GM04503 (cell line): Measurements from ENCODE around the gene FAM9C.
"Not testable (repeated sequence)": the region's sequence is repeated elsewhere in the genome, so short reads cannot be mapped to it uniquely, and the experiment has no call there.

Experiments
- DNase-seq: peaks from one replicate; pipeline ENCODE4 v3.0.0-alpha.2; 2012; ENCODE audit warnings: low read depth

Gene FAM9C

DNA sequence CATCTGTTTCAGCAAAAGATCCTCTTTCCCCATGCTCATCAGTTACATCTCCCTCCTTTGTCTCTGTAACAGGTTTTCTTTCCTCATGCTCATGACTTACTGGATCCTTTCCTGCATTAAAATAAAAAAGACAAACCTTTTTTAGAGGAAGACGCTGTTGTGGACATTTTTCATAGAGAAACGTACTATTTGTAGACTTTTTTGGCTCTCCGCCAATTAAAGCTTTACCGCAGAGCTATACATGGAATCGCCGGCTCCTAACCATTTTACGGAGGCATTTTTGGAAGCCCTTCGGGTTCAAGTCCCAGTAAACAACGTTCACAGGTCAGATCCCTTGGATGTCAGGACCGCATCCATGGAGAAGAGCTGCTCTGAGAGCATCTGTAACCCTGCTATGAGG lies 1.3 kb downstream of the FAM9C start:
- DNase-seq = no peak

DNA sequence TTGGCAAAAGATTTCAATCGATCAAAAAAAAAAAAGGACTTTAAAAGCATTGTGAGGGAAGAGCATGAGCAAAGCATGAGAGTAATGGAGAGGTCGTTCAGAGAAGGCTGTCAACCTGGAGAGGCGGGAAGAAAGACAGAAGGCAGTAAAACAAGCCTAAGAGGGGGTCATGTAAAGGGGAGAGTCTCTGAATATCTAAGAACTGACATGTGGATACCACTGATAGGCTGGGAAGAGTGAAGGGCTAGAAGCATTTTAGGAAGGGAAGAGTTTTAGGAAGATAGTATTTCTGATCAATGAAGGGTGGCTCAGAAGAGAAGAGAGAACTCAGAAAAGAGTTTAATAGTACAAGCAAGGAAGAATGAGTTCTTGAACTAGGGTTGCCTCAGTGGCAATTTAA lies 7.5 kb downstream of the FAM9C start:
- DNase-seq = no peak

DNA sequence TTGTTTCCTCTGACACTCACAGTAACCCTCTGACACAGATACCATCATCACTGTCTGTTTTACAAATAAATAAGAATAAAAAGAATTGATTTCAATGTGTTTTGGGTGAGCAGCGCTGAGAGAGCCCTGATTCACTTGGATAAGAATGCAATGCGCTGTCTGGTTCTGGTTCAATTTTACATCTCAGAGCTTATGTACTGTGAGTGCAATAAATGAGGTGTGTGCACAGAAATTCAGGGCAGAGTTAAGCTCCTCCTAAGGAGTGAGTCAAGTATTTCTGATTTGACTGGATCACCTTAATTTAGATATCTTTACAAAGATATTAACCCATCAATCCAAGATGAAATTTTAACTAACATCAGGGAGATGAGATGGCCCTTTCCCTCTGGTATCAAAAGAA lies 11.2 kb downstream of the FAM9C start:
- DNase-seq = no peak

DNA sequence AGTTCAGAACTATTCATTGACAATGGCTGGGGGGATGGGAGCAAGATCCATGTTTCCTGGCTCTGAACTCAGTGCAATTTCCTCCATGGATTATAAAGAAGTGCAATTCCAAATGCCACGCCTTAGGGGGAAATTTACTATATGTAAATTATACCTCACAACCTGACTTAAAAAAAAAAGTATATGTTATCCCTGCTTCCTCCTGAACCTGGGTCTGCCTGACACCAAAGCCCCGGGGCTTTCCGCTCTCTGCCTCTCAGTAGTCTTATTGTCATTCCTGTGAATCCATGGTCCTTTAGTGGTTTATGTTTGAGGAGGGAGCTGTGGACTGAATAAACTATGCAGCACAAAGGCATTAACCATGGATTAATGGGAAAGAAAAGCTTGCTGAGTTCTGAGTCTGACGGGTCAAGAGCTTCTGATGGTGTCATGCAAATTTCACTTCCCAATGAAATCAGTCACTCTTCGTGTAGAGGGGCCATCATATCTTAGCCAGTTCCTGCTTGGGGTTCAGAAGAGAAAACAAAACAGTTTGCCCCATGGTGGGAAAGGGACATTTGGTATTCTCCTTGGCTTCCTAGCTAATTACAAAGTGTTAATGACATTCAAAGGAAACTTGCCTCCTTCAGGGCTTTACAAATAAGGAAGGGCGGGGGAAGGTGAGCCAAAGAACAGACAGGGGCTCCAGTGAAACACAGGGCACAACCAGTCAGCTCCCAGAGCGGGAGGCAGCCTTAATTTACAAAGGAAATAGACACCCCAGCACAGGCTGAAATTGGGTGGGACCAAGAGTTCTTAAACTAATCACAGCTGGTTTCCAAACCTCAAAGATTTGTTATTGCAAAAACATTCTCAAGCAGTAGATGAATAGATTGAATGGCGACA lies 14.3 kb downstream of the FAM9C start:
- DNase-seq = no peak

DNA sequence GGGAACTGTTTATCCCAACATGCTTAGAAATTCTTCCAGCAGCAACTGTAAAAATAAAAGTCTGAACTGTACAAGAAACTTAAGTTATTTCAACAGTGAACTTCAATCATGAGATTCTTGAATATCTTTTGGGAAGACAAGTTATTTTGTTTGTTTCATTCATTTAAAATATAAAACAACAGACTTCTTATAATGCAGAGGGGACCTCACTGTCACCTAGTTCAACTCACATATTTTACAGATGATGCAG lies 14.9 kb downstream of the FAM9C start:
- no peak for DNase-seq

DNA sequence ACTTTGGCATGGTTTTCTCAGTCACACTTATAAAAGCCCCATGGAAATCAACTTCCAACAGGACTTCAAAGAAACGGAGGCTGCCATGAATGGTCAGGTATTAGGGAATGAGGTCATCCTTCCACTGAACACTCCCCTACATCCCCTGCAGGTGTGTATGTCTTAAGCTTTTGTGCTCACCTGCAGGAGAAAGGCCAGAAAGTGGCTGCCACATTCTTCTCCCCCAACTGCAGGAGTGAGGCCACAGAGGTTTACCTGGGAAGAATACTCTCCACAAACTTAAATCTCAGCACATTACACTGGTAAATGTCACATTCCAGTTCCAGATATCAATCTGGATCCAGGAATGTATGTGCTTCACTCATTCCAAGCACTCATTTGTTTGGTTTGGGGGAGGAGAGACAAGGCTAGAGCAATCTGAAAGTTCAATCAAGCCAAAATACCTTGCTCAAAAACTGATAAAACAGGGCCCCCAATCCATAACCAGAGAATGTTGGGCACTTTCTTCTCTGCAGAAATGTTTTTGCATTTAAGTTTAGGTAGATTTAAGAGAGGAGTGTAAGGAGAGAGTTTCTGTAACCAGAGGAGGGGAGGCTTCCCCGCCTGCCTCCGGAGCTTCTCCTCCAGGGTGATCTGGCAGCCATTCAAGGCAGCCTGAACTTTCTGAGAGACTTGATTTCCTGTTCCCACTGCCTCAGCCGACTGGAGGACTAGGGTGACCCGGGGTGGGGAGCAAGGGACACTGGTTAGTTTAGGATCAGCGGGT lies 15.4 kb downstream of the FAM9C start:
- no peak for DNase-seq

DNA sequence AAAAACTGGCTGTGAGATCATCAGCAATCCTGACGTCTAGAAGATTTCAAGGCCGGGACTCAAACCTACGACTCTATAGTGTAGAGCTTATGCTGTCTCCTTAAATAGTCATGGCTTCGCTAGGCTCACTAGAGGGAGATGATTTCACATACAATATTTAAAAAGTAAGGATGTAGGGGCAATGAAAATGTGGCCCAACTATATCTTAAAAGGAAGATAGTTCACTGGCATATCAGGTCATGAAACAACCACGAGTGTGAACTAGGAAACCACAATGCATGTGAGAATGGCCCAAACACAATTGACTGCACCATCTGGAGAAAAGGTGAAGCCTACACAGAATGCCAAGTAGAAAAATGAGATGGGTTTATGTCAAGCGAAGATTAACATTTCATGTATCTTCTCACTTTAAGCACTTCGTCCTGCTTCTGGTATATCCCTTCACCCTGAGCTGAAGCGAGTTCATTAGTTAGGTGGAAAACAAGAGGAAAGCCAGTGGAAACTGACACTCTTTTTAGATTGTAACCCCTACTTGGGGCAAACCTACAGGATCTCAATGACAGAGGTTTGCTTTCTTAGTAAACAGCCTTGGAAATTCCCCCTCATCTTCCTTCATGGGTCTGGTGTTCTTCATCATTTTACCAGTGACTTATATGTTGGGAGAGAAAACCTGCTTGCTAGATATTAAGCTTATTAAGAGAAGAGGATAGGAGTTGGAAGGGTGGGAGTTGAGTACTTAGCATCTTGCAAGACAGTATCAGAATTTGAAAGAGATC lies 17.4 kb downstream of the FAM9C start:
- DNase-seq = no peak

DNA sequence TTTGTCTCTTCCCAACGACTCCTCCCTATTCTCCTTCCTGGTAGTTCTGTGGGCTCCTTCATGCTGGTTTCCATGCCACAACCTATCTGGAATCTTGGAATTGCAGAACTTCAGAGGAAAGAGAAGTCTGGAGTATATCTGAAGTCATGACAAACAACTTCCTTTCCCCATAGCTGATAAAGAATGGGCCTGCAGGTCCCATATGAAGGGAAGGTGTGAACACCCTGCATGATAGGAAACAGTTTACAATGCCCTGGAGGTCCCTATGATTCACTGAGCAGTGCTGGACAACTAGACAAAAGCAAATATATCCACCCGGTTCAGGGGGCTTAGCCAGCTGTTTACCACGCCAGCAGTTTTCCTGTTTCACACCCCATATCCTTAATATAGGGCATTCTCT lies 19.4 kb downstream of the FAM9C start:
- no peak for DNase-seq

DNA sequence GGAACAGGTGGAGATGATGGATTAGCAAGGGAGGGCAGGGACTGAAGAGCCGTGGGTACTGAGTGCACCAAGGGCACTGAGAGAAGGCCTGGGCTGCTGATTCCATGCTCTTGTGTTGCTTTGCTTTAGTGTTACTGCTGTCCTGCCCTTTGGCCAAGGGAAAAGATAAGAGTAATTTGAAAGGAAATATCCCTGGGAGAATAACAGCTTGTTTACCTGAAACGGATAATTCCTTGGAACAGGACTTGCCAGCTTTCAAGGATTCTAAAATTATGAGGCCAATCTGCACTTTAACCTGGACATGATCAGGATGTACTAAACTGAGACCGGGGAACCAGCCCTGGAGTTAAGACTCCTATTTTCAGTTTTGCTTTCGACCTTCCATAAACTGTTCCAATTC lies 20.4 kb downstream of the FAM9C start:
- DNase-seq = no peak

DNA sequence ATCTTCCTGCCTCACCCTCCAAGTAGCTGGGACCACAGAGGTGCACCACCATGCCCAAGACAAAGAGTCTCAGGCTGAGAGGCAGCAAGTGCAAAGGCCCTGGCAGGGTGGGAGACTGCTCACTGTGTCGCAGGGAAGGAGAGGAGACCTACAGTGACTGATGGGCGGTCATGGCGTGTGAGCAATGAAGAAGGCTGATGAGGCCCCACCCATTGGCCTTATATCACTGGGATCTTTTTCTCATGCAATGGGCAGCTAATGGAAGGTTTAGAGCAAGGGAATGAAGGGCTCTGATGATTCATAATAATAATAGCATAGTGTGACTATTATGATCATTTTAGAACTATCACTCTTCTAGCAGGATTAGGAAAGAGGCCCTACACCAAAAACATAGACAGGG lies 20.9 kb downstream of the FAM9C start:
- no peak for DNase-seq

DNA sequence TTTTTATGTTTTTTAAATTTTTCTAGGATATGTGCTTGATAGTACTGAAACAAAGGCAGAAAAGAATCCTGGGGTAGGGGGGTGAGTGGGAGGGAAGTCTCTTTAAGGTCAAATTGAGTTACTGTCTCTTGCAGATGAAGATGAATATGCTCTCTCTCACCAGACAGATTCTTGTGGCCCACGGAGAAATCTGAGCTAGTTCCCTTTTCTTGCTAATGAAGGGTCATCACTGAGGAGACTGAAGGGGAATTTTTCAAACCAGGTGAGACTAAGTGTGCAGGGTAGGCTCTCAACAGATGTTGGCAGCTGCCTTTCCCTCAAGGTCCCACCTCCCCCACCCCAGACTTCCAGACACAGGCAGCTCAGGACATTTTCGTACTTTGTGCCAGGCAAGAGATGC lies 21.5 kb downstream of the FAM9C start:
- DNase-seq = no peak

DNA sequence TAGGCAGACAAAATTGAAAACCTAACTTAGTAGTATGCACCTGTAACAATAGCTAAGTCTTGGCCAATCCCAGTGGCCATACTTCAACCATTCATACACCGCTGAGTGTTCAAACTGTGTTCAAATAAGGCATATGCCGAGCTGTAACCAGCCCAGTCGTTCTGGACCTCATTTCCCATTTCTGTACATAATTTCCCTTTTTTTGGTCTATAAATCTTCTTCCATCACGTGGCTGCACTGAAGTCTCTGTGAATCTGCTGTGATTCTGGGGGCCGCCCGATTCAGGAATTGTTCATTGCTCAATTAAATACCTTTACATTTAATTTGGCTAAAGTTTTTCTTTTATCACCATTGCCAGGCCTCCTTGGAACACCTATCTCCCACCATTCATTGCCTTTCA lies 27.7 kb downstream of the FAM9C start:
- not testable (repeated sequence) for DNase-seq

DNA sequence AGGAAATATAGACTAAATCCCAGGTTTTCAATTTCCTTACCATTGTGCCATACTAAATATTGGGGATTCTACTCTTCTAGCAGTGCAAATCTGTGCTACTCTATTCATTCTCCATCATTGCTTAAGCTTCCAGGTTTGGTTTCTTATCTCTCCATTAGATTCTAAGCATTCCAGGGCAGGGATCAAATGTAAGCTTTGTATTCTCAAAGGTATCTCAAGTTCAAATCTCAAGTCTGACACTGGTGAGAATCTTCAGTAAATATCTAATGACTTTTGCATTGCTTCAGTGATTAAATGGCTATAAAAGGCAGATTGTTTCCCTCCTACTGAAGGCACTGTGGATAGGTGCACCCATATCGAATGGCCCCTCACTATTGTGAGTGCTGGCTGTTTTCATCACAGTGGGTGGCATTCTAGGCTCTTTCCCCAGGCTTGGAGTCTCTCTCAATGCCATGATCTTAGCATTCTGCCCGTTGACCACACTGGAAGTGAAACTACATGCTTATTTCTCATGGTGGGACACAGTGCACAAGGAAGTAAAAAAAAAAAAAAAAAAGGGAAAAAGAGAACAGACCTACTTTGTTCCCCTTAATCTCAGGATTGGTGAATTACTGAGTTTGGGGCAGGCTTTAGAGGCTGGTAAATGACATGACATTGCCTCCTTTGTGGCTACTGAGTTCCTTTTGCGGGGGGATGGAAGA lies 28.7 kb downstream of the FAM9C start:
- no peak for DNase-seq

DNA sequence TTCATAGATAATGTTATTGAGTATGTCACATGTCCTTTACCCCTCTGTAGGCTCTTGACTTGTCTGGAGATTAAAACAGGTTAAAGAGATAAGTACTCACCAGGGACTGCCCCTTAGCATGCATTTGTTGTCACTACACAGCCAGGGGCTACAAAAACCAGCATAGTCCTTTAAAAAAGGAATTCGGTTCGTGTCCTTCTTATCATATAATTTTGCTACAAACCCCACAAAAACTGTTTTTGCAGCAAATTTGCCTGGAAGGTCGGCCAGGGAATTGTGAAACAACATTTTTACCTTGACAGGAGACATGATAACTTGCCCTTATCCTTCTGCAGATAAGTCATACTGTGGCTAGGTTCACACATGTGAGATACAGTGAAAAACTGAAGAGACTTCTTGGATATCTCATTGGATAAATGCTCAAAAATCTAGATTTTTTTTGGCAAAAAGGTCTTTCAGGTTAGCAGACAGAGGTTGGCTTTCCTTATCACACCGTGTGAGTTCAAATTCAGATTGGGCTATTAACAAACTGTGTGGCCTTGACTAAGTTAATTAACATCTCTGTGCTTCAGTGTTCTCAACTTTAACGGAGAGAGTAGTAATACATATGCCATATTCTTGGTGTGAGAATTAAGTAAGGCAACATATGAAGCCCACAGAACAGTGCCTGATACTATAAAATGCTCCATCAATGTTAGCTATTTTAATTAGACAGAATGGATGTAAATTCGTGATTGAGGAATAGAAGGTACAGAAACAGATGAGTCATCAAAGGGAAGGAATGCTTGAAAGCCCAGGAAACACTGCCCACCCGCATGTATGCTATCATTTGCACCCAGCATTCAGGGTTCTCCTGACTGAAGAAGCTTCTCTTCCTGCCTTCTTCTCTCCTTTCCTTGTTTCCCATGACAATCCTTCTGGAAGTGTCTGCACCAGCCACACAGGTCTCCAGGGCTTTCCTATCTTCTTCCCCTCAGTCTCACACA lies 30.0 kb downstream of the FAM9C start:
- no peak for DNase-seq

DNA sequence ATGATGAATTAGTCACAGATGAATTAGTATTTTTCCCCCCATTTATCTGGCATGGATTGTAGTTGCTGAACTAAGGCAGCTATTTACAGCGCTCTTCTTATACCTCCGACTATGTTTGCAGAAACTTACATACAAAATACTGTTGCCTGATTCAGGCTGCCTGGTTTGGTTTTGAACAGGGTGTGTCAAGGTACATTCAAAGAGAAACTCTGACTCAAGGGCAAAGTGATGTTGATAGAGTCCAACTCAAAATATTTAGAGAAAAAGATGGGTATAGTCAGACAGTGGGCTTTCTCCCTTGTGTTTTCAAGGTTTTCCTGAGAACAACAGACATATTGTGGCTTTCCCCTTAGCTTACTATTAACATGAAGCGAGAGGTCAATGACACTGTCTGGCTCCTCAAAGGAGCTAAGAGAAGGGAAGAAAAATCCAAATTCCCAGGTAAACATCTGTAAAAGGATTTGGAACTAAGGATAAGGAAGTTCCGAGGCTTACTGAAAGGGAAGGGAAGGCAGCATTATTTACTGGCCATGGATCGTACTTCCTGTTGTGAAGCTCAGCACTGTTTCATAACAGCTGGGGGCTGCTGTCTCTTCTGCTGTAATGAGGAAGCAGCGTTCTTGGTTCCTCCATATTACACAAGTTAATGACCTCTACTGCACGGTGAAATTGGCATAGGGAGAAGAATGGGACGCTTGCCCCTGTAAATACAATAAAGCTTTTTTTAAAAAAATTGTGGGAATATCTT lies 30.9 kb downstream of the FAM9C start:
- DNase-seq = no peak

DNA sequence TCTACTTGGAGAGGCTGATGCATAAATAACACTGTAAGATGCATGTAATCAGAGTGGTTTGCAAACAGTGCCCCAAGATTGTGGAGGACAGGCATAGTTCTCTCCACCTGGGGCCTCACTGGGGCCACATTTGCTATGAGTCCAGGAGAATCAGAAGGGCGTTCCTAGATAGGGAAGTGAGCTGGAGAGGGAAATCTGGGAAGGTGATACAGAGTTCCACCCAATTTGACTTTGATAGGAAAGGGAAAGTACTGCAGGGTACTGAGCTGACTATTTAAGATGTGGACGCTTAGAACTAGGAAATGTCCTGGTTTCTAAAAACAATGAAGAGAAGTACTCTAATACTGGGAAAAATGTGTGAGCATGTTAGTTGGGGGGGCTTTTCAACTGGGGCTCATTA lies 33.9 kb downstream of the FAM9C start:
- no peak for DNase-seq

DNA sequence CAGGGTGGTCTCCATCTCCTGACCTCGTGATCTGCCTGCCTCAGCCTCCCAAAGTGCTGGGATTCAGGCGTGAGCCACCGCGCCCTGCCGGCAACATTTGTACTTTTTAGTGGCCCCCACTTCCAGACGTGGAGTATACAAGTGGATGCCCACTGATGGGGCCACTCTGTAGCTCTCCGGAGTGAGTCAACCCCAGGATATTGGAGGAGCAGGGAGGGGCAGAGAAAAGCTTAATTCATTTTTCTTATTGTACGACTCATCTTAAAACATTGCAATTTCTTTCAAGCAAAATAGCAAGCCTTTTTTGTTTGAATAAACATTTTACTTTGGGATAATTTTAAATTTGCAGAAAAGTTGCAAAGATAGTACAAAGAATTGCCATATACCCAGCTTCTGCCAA lies 34.6 kb downstream of the FAM9C start:
- DNase-seq = no peak

DNA sequence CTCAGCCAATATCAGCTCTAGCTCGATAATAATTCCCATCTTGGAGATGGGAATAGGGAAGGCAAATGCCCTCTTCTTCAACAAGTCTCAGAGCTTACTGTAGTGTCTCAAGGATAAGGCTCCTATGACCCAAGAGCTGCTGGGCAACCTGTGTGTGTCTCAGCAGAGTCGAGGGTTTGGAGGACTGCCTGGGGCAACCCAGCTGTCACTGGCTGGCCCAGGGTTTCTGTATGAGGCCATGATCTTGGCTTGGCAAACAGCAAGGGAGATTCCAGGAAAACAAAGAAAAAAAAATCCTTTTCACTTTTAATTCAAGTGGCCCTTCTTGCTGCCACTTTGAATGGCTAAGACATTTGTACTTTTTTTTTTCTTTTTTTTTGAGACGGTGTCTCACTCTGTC lies 35.1 kb downstream of the FAM9C start:
- DNase-seq = no peak

DNA sequence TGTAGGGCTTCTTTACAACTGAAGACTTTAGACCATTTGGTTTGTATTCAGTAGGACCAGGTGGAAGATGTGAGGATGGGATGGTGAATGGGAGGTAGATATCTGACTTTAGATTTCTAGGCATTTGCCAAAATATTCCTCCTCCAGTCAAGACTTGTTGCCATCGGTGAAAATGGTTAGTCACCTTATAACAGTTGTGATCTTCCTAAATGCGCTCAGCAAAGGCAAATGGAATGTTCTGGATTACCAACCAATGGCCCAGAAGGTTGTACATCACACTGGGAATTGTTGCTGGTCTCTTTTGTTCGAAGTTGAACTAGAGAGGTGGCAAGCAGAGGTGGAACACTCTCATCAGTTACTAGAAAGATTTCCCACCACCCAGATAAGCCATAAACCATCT lies 35.6 kb downstream of the FAM9C start:
- DNase-seq = no peak

DNA sequence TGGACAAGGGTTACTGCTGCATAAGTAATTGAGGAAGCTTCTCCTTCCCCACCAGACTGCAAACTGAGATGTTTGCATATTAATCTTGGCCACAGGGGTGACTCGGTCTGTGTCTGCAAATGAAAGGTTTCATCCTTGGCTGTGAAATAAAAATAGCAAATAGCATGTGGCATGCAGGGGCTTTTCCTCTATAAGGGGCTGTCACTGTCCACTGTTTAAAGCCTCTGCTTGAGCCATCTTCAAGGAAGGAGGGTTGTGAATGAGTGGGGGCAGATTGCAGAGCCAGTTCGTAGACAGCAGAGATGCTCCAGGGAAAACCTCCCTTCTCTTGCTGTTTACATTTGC lies 36.3 kb downstream of the FAM9C start:
- no peak for DNase-seq
